Measurements from ENCODE around the gene RRP7A.

DNA sequence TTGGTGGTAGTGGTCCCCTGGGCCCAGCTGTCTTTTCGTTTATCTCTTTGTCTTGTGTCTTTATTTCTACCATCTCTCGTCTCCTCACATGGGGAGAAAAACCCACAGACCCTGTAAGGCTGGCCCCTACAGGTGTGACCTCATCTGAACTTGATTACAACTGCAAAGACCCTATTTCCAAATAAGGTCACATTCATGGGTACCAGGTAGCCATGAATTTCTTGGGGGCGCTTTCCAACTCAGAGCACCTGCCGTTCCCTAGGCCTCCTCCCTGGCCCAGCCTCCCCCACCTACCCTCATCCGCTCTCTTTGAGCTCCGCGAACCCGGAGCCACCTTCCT lies 14.0 kb upstream of the RRP7A start:
- TF ChIP-seq, protein P1, sequence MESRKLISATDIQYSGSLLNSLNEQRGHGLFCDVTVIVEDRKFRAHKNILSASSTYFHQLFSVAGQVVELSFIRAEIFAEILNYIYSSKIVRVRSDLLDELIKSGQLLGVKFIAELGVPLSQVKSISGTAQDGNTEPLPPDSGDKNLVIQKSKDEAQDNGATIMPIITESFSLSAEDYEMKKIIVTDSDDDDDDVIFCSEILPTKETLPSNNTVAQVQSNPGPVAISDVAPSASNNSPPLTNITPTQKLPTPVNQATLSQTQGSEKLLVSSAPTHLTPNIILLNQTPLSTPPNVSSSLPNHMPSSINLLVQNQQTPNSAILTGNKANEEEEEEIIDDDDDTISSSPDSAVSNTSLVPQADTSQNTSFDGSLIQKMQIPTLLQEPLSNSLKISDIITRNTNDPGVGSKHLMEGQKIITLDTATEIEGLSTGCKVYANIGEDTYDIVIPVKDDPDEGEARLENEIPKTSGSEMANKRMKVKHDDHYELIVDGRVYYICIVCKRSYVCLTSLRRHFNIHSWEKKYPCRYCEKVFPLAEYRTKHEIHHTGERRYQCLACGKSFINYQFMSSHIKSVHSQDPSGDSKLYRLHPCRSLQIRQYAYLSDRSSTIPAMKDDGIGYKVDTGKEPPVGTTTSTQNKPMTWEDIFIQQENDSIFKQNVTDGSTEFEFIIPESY (IDR thresholded peaks at IDR 0.05; ENCODE audit: extremely low read depth, insufficient replicate concordance, low read length): no peak
- TF ChIP-seq POLR2A (IDR thresholded peaks at IDR 0.05; ENCODE audit: borderline replicate concordance, extremely low read depth, insufficient read depth, insufficient read length) (no peak), JUND (IDR thresholded peaks at IDR 0.05) (no peak), SP1 (IDR thresholded peaks at IDR 0.05; ENCODE audit: low read depth) (no peak), SRF (IDR thresholded peaks at IDR 0.05; ENCODE audit: low read depth) (no peak), SIN3A (IDR thresholded peaks at IDR 0.05; ENCODE audit: low read depth) (no peak), ELF1 (IDR thresholded peaks at IDR 0.05; ENCODE audit: borderline replicate concordance, low read depth) (no peak), POLR2AphosphoS5 (IDR thresholded peaks at IDR 0.05; ENCODE audit: low read depth, low read length) (no peak), EGR1 (IDR thresholded peaks at IDR 0.05; ENCODE audit: low read depth) (no peak), EZH2 (IDR thresholded peaks at IDR 0.05) (no peak), YY1 (IDR thresholded peaks at IDR 0.05; ENCODE audit: extremely low read depth, insufficient replicate concordance, low read depth, low read length) (no peak)
- TF ChIP-seq, protein P2, sequence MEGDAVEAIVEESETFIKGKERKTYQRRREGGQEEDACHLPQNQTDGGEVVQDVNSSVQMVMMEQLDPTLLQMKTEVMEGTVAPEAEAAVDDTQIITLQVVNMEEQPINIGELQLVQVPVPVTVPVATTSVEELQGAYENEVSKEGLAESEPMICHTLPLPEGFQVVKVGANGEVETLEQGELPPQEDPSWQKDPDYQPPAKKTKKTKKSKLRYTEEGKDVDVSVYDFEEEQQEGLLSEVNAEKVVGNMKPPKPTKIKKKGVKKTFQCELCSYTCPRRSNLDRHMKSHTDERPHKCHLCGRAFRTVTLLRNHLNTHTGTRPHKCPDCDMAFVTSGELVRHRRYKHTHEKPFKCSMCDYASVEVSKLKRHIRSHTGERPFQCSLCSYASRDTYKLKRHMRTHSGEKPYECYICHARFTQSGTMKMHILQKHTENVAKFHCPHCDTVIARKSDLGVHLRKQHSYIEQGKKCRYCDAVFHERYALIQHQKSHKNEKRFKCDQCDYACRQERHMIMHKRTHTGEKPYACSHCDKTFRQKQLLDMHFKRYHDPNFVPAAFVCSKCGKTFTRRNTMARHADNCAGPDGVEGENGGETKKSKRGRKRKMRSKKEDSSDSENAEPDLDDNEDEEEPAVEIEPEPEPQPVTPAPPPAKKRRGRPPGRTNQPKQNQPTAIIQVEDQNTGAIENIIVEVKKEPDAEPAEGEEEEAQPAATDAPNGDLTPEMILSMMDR (IDR thresholded peaks at IDR 0.05 in 2 of 3, conservative IDR thresholded peaks at IDR 0.05 in 1 of 3; ENCODE audit: borderline replicate concordance in 1 of 3, insufficient read depth in 1 of 3, low read depth in 2 of 3, low read length in 2 of 3): no peak
- TF ChIP-seq, protein P3, sequence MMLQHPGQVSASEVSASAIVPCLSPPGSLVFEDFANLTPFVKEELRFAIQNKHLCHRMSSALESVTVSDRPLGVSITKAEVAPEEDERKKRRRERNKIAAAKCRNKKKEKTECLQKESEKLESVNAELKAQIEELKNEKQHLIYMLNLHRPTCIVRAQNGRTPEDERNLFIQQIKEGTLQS (IDR thresholded peaks at IDR 0.05): no peak
- TF ChIP-seq, protein P4, sequence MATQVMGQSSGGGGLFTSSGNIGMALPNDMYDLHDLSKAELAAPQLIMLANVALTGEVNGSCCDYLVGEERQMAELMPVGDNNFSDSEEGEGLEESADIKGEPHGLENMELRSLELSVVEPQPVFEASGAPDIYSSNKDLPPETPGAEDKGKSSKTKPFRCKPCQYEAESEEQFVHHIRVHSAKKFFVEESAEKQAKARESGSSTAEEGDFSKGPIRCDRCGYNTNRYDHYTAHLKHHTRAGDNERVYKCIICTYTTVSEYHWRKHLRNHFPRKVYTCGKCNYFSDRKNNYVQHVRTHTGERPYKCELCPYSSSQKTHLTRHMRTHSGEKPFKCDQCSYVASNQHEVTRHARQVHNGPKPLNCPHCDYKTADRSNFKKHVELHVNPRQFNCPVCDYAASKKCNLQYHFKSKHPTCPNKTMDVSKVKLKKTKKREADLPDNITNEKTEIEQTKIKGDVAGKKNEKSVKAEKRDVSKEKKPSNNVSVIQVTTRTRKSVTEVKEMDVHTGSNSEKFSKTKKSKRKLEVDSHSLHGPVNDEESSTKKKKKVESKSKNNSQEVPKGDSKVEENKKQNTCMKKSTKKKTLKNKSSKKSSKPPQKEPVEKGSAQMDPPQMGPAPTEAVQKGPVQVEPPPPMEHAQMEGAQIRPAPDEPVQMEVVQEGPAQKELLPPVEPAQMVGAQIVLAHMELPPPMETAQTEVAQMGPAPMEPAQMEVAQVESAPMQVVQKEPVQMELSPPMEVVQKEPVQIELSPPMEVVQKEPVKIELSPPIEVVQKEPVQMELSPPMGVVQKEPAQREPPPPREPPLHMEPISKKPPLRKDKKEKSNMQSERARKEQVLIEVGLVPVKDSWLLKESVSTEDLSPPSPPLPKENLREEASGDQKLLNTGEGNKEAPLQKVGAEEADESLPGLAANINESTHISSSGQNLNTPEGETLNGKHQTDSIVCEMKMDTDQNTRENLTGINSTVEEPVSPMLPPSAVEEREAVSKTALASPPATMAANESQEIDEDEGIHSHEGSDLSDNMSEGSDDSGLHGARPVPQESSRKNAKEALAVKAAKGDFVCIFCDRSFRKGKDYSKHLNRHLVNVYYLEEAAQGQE (IDR thresholded peaks at IDR 0.05; ENCODE audit: low read depth): no peak

Measured in HCT116 (cell line).